Measurements from ENCODE around the gene CMIP.

- TF ChIP-seq TCF12 (IDR thresholded peaks at IDR 0.05; ENCODE audit: low read depth) (no peak), MAX (IDR thresholded peaks at IDR 0.05) (peak; percentile 29; the same call in 1 of the 2 replicates), EP300 (IDR thresholded peaks at IDR 0.05; ENCODE audit: borderline replicate concordance) (no peak), YY1 (IDR thresholded peaks at IDR 0.05; ENCODE audit: low read depth) (no peak), CREB1 (IDR thresholded peaks at IDR 0.05; ENCODE audit: low read depth) (no peak), ZBTB7A (IDR thresholded peaks at IDR 0.05; ENCODE audit: low read depth) (no peak), FOXM1 (IDR thresholded peaks at IDR 0.05; ENCODE audit: borderline replicate concordance, low read depth) (no peak), RAD21 (IDR thresholded peaks at IDR 0.05; ENCODE audit: low read depth) (no peak)
Observed at GRCh38 chr16:81624760-81625543, 180.3 kb downstream of the CMIP start.
